Gastrocnemius medialis (tissue), 4 donors: ENCODE results near the gene WDR48. TPM values are rescaled to one million over a fixed set of nuclear protein-coding genes. Genes with fewer than 3 reads are reported as not detected.

Experiments
- ATAC-seq, 2 donors: fragments of 150-250 bp; one replicate each; pipeline ENCODE4 v1.9.1; 2016
- DNase-seq, 2 donors: peaks; one replicate each; pipeline ENCODE4 v3.0.0-alpha.2; 2019
- H3K27ac ChIP-seq, 4 donors: fragments of 200-600 bp; sonication (generic); 1 replicate in 1 of 4; 2 replicates in 3 of 4; pipeline ENCODE4 v1.5.1; 2016 to 2018; ENCODE audit warnings: mild to moderate bottlenecking in 2 of 4, moderate library complexity in 1 of 4
- H3K27me3 ChIP-seq, 3 donors: fragments of 200-600 bp; sonication (generic) in 2 of 3; 1 replicate in 1 of 3; 2 replicates in 2 of 3; pipeline versions ENCODE4 v1.5.1 to v1.6.0; 2016 to 2019; ENCODE audit warnings: mild to moderate bottlenecking in 1 of 3, moderate library complexity in 1 of 3
- H3K36me3 ChIP-seq, 2 donors: fragments of 200-600 bp; sonication (generic) in 1 of 2; one replicate each; pipeline ENCODE4 v1.5.1; 2017 to 2018
- H3K4me1 ChIP-seq, 2 donors: fragments of 200-600 bp; sonication (generic) in 1 of 2; one replicate each; pipeline ENCODE4 v1.5.1; 2016 to 2017; ENCODE audit warnings: mild to moderate bottlenecking in 2 of 2
- H3K4me3 ChIP-seq, 4 donors: fragments of 200-600 bp; sonication (generic) in 3 of 4; 1 replicate in 1 of 4; 2 replicates in 3 of 4; pipeline ENCODE4 v1.5.1; 2016 to 2019; ENCODE audit warnings: mild to moderate bottlenecking in 2 of 4
- H3K9me3 ChIP-seq, 3 donors: fragments of 200-600 bp; sonication (generic) in 2 of 3; 1 replicate in 1 of 3; 2 replicates in 2 of 3; pipeline ENCODE4 v1.5.1; 2016 to 2019
- CTCF ChIP-seq, 5 experiments: fragments of 450-650 bp in 3 of 5; fragments of 200-600 bp in 2 of 5; sonication (generic) in 2 of 5; IDR thresholded peaks in 4 of 5; conservative IDR thresholded peaks in 1 of 5; 1 replicate in 4 of 5; 2 replicates in 1 of 5; pipeline ENCODE4 v1.5.1; 2016 to 2019; ENCODE audit warnings: antibody characterized with exemption in 5 of 5, mild to moderate bottlenecking in 3 of 5, moderate library complexity in 3 of 5
- POLR2A ChIP-seq, 2 donors: fragments of 450-650 bp; IDR thresholded peaks; one replicate each; pipeline ENCODE4 v1.6.1; 2017; ENCODE audit warnings: antibody characterized with exemption in 2 of 2, mild to moderate bottlenecking in 2 of 2, moderate library complexity in 2 of 2
- in situ Hi-C, 4 donors: fragments of 200-750 bp; cut with MboI; loops; one replicate each; pipeline versions ENCODE4 v1.15.0 to v1.8.0; 2017; ENCODE audit warnings: low sequenced_read_pairs in 4 of 4
- intact Hi-C: fragments of 100-400 bp; cut with DNase I; formaldehyde crosslinking; loops from one replicate; pipeline ENCODE4 v1.15.1; 2023; ENCODE audit warnings: low total_unique reads
- total RNA-seq, 4 donors: library from RNA; depleted of rRNA; stranded (reverse); fragments of >200 nt; gene quantifications; one replicate each; pipeline versions ENCODE4 v1.1.0 to v1.2.3, GENCODE V29; 2016

Gene WDR48
- total RNA-seq, 4 donors from 2014 or later = 14.8 to 26.5 (median 19.8) TPM

- intact Hi-C loops (loop anchor here (2.0 to 5.0 kb wide), 2 partner anchors 61 to 80 kb away; no protein-coding TSS in a partner anchor), in situ Hi-C loops (loop anchor here (5.0 to 10.0 kb wide), 4 partner anchors 147 to 165 kb away; partner anchors contain the start of gene CX3CR1 (in 1 of the 4))
- Histone ChIP-seq H3K27ac (no peak overlapping the region), H3K27me3 (no peaks in the 10 kb centered on the region), H3K4me1 (no peaks in the 10 kb centered on the region), H3K9me3 (no peaks in the 10 kb centered on the region), H3K4me3 (no peak overlapping the region), H3K36me3 (no peaks in the 10 kb centered on the region)
- TF ChIP-seq POLR2A (IDR thresholded peaks at IDR 0.05) (no peak), CTCF (IDR thresholded peaks at IDR 0.05 in 4 of 5, conservative IDR thresholded peaks at IDR 0.05 in 1 of 5) (no peak)
- no peak for DNase-seq
- no peak for ATAC-seq
These were observed 75.6 kb downstream of the WDR48 start for GRCh38 chr3:39127269-39127907.

- Histone ChIP-seq H3K27ac (no peak overlapping the region), H3K4me3 (no peak overlapping the region), H3K4me1 (no peaks in the 10 kb centered on the region), H3K27me3 (no peaks in the 10 kb centered on the region), H3K9me3 (no peaks in the 10 kb centered on the region), H3K36me3 (no peaks in the 10 kb centered on the region)
- ATAC-seq = no peak
- intact Hi-C loops = loop anchor here (2.0 to 5.0 kb wide), 2 partner anchors 61 to 79 kb away; no protein-coding TSS in a partner anchor
- no peak for DNase-seq
- TF ChIP-seq CTCF (IDR thresholded peaks at IDR 0.05 in 4 of 5, conservative IDR thresholded peaks at IDR 0.05 in 1 of 5) (no peak), POLR2A (IDR thresholded peaks at IDR 0.05) (no peak)
- in situ Hi-C loops = loop anchor here (5.0 to 10.0 kb wide), 4 partner anchors 147 to 164 kb away; partner anchors contain the start of gene CX3CR1 (in 1 of the 4)
These were observed 76.1 kb downstream of the WDR48 start for GRCh38 chr3:39127908-39128304.

- no peak for TF ChIP-seq POLR2A (IDR thresholded peaks at IDR 0.05)
- TF ChIP-seq CTCF (IDR thresholded peaks at IDR 0.05 in 4 of 5, conservative IDR thresholded peaks at IDR 0.05 in 1 of 5) = no peak
- ATAC-seq (no peak), DNase-seq (no peak)
- Histone ChIP-seq H3K27me3 (no peaks in the 10 kb centered on the region), H3K36me3 (no peaks in the 10 kb centered on the region), H3K4me1 (no peaks in the 10 kb centered on the region), H3K27ac (no peak overlapping the region), H3K9me3 (no peaks in the 10 kb centered on the region), H3K4me3 (no peak overlapping the region)
- in situ Hi-C loops = loop anchor here (5.0 to 10.0 kb wide), 4 partner anchors 146 to 163 kb away; partner anchors contain the start of gene CX3CR1 (in 1 of the 4)
- intact Hi-C loops = loop anchor here (5.0 kb wide), 1 partner anchor 78 kb away; no protein-coding TSS in a partner anchor
These were observed 77.1 kb downstream of the WDR48 start for GRCh38 chr3:39128951-39129350.

GRCh38 chr3:39130026-39130425 lies 78.2 kb downstream of the WDR48 start:
- Histone ChIP-seq H3K27ac (no peak overlapping the region), H3K4me3 (no peak overlapping the region), H3K9me3 (no peaks in the 10 kb centered on the region), H3K4me1 (no peaks in the 10 kb centered on the region), H3K36me3 (no peaks in the 10 kb centered on the region), H3K27me3 (no peaks in the 10 kb centered on the region)
- intact Hi-C loops (no loop called here), in situ Hi-C loops (no loop called here)
- DNase-seq (no peak), ATAC-seq (no peak)
- no peak for TF ChIP-seq POLR2A (IDR thresholded peaks at IDR 0.05)

- no peak overlapping the region for H3K4me3 ChIP-seq
- H3K4me1 ChIP-seq = no peaks in the 10 kb centered on the region
- intact Hi-C loops (no loop called here), in situ Hi-C loops (no loop called here)
- H3K36me3 ChIP-seq = no peaks in the 10 kb centered on the region
- DNase-seq (no peak), ATAC-seq (no peak)
- no peaks in the 10 kb centered on the region for H3K9me3 ChIP-seq
- TF ChIP-seq CTCF (IDR thresholded peaks at IDR 0.05 in 4 of 5, conservative IDR thresholded peaks at IDR 0.05 in 1 of 5) (no peak), POLR2A (IDR thresholded peaks at IDR 0.05) (no peak)
- no peak overlapping the region for H3K27ac ChIP-seq
- no peaks in the 10 kb centered on the region for H3K27me3 ChIP-seq
These were observed 79.0 kb downstream of the WDR48 start for GRCh38 chr3:39130693-39131265.
